DND-41 (cell line): ENCODE measurements around the gene ZC3H12C.
"Not testable (repeated sequence)": the region's sequence is repeated elsewhere in the genome, so short reads cannot be mapped to it uniquely, and the experiment has no call there.

Experiments
- ATAC-seq: fragments of 200-7000 bp; cut with Tn5 transposase; 3 replicates; pipeline ENCODE4 v1.9.1; 2021; ENCODE audit warnings: low read depth; ENCODE audit not compliant: insufficient read depth
- DNase-seq: peaks from one replicate; pipeline ENCODE4 v3.0.0-alpha.2; 2020
- H2AFZ ChIP-seq: 2 replicates; pipeline ENCODE4 v1.6.0; 2012; ENCODE audit warnings: low read depth, low read length
- H3K27ac ChIP-seq: 2 replicates; pipeline ENCODE4 v1.5.1; 2012; ENCODE audit warnings: low read length, inconsistent platforms
- H3K27me3 ChIP-seq: fragments of 200-600 bp; sonication (generic); 2 replicates; pipeline ENCODE4 v1.6.0; 2012; ENCODE audit warnings: low read length, mild to moderate bottlenecking, inconsistent platforms; ENCODE audit not compliant: insufficient read depth, poor library complexity
- H3K36me3 ChIP-seq: 2 replicates; pipeline ENCODE4 v1.5.1; 2012; ENCODE audit warnings: low read length, inconsistent platforms; ENCODE audit not compliant: insufficient read depth
- H3K4me1 ChIP-seq: 2 replicates; pipeline ENCODE4 v1.5.1; 2012; ENCODE audit warnings: mild to moderate bottlenecking, low read length; ENCODE audit not compliant: insufficient read depth
- H3K4me2 ChIP-seq: 2 replicates; pipeline ENCODE4 v1.6.0; 2012; ENCODE audit warnings: mild to moderate bottlenecking, moderate library complexity, low read length, inconsistent platforms; ENCODE audit not compliant: insufficient read depth
- H3K4me3 ChIP-seq, 2 experiments: fragments of 200-600 bp in 1 of 2; shearing (Covaris generic) in 1 of 2; 2 replicates each; pipeline ENCODE4 v1.5.1; 2012 to 2016; ENCODE audit warnings: inconsistent platforms in 2 of 2, low read length in 2 of 2, mild to moderate bottlenecking in 2 of 2, low read depth in 1 of 2, moderate library complexity in 1 of 2
- H3K79me2 ChIP-seq: 2 replicates; pipeline ENCODE4 v1.6.0; 2012; ENCODE audit warnings: low read length, inconsistent platforms; ENCODE audit not compliant: insufficient read depth
- H3K9ac ChIP-seq: 2 replicates; pipeline ENCODE4 v1.6.0; 2012; ENCODE audit warnings: low read depth, mild to moderate bottlenecking, inconsistent platforms, low read length, moderate library complexity
- H3K9me3 ChIP-seq: 2 replicates; pipeline ENCODE4 v1.5.1; 2012; ENCODE audit warnings: low read length, moderate library complexity, mild to moderate bottlenecking, inconsistent platforms; ENCODE audit not compliant: insufficient read depth, severe bottlenecking
- H4K20me1 ChIP-seq: 2 replicates; pipeline ENCODE4 v1.6.0; 2012; ENCODE audit warnings: low read length; ENCODE audit not compliant: insufficient read depth
- CTCF ChIP-seq: IDR thresholded peaks from 2 replicates; pipeline ENCODE4 v1.5.1; 2012; ENCODE audit warnings: borderline replicate concordance, low read length, moderate library complexity, mild to moderate bottlenecking; ENCODE audit not compliant: poor library complexity, severe bottlenecking; ENCODE audit errors: extremely low read depth
- EZH2 ChIP-seq: IDR thresholded peaks from 3 replicates; pipeline ENCODE4 v1.6.1; 2012; ENCODE audit warnings: borderline replicate concordance, low read depth, mild to moderate bottlenecking, moderate library complexity, low read length, inconsistent platforms; ENCODE audit not compliant: severe bottlenecking

ZC3H12C gene

GRCh38 chr11:110186456-110186855 is 93.3 kb downstream of the ZC3H12C start:
- Histone ChIP-seq H3K9me3 (no peaks in the 10 kb centered on the region), H3K27me3 (no peaks in the 10 kb centered on the region), H3K4me2 (no peak overlapping the region), H3K9ac (no peak overlapping the region), H3K36me3 (no peaks in the 10 kb centered on the region), H3K79me2 (no peaks in the 10 kb centered on the region), H2AFZ (no peak overlapping the region), H3K27ac (no peak overlapping the region), H3K4me3 (no peak overlapping the region), H3K4me1 (no peaks in the 10 kb centered on the region), H4K20me1 (no peaks in the 10 kb centered on the region)
- ATAC-seq (no peak), DNase-seq (no peak)
- TF ChIP-seq CTCF (no peak), EZH2 (no peak)

- H3K9me3 ChIP-seq: no peaks in the 10 kb centered on the region
- no peaks in the 10 kb centered on the region for H3K4me1 ChIP-seq
- no peak overlapping the region for H3K4me2 ChIP-seq
- H3K9ac ChIP-seq: no peak overlapping the region
- no peak overlapping the region for H3K4me3 ChIP-seq
- no peaks in the 10 kb centered on the region for H3K27me3 ChIP-seq
- H3K79me2 ChIP-seq: no peaks in the 10 kb centered on the region
- DNase-seq (no peak), ATAC-seq (no peak)
- no peaks in the 10 kb centered on the region for H4K20me1 ChIP-seq
- no peak overlapping the region for H2AFZ ChIP-seq
- TF ChIP-seq EZH2 (no peak), CTCF (no peak)
- no peak overlapping the region for H3K27ac ChIP-seq
- H3K36me3 ChIP-seq: no peaks in the 10 kb centered on the region
Observed at GRCh38 chr11:110186867-110187266, 93.7 kb downstream of the ZC3H12C start.

GRCh38 chr11:110187731-110188130 is 94.5 kb downstream of the ZC3H12C start:
- H3K9ac ChIP-seq: no peak overlapping the region
- no peaks in the 10 kb centered on the region for H3K27me3 ChIP-seq
- no peak overlapping the region for H3K4me3 ChIP-seq
- H3K9me3 ChIP-seq: no peaks in the 10 kb centered on the region
- no peaks in the 10 kb centered on the region for H3K4me1 ChIP-seq
- H3K36me3 ChIP-seq: no peaks in the 10 kb centered on the region
- DNase-seq: no peak
- H2AFZ ChIP-seq: no peak overlapping the region
- no peak for TF ChIP-seq EZH2
- no peak for TF ChIP-seq CTCF
- no peak for ATAC-seq
- H3K4me2 ChIP-seq: no peak overlapping the region
- H3K27ac ChIP-seq: no peak overlapping the region
- H3K79me2 ChIP-seq: no peaks in the 10 kb centered on the region
- no peaks in the 10 kb centered on the region for H4K20me1 ChIP-seq

GRCh38 chr11:110190885-110191284 is 97.7 kb downstream of the ZC3H12C start:
- no peak overlapping the region for H3K4me3 ChIP-seq
- H3K79me2 ChIP-seq: no peaks in the 10 kb centered on the region
- no peak overlapping the region for H3K4me2 ChIP-seq
- H3K9ac ChIP-seq: no peak overlapping the region
- DNase-seq: no peak
- no peaks in the 10 kb centered on the region for H3K36me3 ChIP-seq
- no peaks in the 10 kb centered on the region for H4K20me1 ChIP-seq
- no peak overlapping the region for H2AFZ ChIP-seq
- no peaks in the 10 kb centered on the region for H3K4me1 ChIP-seq
- no peak for TF ChIP-seq EZH2
- TF ChIP-seq CTCF: no peak
- no peak overlapping the region for H3K27ac ChIP-seq
- H3K27me3 ChIP-seq: no peaks in the 10 kb centered on the region
- no peak for ATAC-seq
- H3K9me3 ChIP-seq: no peaks in the 10 kb centered on the region

- H3K4me3 ChIP-seq, H3K4me2 ChIP-seq, H3K9me3 ChIP-seq, H4K20me1 ChIP-seq, H3K9ac ChIP-seq, H3K27me3 ChIP-seq, H3K79me2 ChIP-seq, H3K36me3 ChIP-seq, H3K4me1 ChIP-seq, DNase-seq, H3K27ac ChIP-seq, H2AFZ ChIP-seq: not testable (repeated sequence)
- peak; percentile 48; the same call in 1 of the 3 replicates for ATAC-seq
Observed at GRCh38 chr11:110192604-110193282, 99.6 kb downstream of the ZC3H12C start.
